Activated T-cell treated with anti-CD3 and anti-CD28 coated beads, Interleukin-2, amount 50 U/mL, for 1 hour (primary cell): Measurements from ENCODE around the gene FZD8.
"Not testable (repeated sequence)": the region's sequence is repeated elsewhere in the genome, so short reads cannot be mapped to it uniquely, and the experiment has no call there.

Experiments used
- DNase-seq: peaks from one replicate; pipeline ENCODE4 v3.0.0-alpha.2; 2020

The FZD8 gene

GRCh38 chr10:35642035-35642792 lies at the start of gene FZD8:
Gene FZD8, minus strand, starts transcription at chr10:35642296. Its CDS starts 867 bp downstream, at chr10:35641429.
- DNase-seq, result peak; percentile 71

DNA sequence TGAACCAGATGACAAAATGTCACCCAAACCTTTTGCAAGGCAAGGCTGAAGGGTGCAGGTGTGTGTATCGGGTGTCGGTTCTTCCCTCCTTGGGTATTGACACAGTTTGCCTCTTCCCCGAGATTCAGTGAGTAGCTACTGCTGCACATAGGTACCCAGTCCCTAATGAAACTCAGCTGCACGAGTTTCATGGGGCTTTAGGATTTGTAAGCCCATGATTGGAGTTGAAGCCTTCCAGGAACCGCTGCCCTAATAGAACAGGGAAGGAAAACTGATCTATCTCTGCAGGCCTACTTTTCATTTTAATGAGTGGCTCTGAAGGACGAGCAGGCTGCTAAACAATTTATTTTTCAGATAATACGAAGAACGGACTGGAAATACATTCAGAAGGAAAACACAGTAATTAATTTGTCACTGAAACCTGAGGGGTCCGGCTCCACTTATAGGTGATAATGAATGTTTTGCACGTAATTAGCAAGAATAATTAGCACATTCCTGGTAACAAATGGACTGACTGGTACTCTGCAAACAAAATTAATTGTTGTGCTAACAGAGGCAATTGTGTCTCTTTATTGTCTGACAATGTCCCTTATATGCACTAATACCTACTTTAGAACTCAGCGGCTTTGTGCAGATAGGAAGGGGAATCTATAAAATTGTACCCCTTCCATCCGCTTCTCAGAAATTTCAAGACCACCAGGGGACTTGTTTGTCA lies 49.6 kb upstream of the FZD8 start:
- DNase-seq, result no peak

GRCh38 chr10:35690534-35690933 lies 48.4 kb upstream of the FZD8 start:
- DNase-seq, result no peak

GRCh38 chr10:35685858-35686257 lies 43.8 kb upstream of the FZD8 start:
- DNase-seq, result not testable (repeated sequence)

- no peak for DNase-seq
Measured at GRCh38 chr10:35685402-35685801, 43.3 kb upstream of the FZD8 start.

GRCh38 chr10:35684586-35684985 lies 42.5 kb upstream of the FZD8 start:
- DNase-seq, result no peak

DNA sequence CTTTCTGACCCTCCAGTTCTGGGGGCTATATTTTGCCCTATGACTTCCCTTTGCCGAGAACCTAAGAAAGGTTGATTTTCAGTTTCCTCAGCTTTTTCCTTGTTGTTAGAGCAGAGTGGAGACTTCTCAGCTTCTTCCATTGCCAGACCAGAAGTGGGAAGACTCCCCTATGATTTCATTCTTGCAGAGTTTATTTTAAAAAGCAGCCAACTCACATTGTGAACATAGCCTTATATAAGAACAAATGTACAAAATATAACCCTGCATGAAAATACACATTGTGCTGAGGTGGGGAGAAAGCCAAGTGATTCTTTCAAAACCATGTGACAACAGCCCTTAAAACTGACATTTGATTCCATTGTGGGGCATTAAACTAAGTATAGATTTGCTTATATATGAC lies 33.8 kb upstream of the FZD8 start:
- DNase-seq, result no peak

- DNase-seq, result no peak
Measured at GRCh38 chr10:35674843-35675242, 32.7 kb upstream of the FZD8 start.

DNA sequence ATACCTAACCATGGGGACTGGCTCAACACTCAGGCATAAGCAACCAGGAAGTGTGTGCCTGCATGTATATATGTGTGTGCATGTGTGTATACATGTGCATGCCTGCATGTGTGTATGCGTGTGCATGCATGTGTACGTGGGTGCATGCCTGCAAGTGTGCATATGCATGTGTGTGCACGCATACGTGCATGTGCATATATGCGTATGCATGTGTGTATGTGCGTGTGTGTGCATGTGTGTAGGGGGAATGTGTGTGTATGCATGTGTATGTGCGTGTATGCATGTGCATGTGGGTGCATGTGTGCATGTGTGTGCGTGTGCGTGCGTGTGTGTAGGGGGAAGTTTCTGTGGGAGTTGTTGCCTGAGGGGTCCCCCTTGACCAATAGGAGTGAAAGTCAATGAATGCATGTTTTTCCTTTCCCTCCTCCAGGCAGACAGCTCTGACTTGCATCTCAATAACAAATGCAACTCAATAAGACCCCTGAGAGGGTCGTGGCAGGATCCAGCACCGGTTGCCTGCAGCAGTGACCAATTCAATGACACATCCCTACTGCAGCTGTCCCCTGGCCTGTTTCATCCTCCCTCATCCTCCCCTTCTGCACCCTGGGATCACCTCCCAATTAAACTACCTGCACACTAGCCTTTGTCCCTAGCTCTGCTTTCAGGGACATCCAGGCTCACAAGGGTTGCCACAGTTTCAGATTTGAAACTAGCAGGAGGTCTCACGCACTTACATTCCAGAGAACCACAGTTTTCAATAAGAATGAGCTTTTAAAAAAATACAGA lies 27.0 kb upstream of the FZD8 start:
- DNase-seq, result no peak

- no peak for DNase-seq
Measured at GRCh38 chr10:35667971-35668370, 25.9 kb upstream of the FZD8 start.

DNA sequence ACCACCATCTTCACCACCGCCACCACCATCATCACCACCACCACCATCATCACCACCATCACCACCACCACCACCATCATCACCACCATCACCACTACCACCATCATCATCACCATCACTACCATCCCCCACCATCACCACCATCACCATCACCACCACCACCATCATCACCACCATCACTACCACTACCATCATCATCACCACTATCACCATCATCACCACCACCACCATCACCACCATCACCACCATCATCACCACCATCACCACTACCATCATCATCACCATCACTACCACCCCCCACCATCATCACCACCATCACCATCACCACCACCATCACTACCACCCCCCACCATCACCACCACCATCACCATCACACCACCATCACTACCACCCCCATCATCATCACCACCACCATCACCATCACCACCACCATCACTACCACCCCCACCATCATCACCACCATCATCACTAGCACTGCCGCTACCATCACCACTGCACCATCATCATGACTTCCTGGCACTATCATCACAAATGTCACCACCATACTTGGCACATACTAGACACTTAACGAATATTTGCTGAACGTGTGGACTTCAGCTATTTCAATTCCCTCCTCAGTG lies 25.3 kb upstream of the FZD8 start:
- DNase-seq, result no peak

- no peak for DNase-seq
Measured at GRCh38 chr10:35661236-35661635, 19.1 kb upstream of the FZD8 start.

DNA sequence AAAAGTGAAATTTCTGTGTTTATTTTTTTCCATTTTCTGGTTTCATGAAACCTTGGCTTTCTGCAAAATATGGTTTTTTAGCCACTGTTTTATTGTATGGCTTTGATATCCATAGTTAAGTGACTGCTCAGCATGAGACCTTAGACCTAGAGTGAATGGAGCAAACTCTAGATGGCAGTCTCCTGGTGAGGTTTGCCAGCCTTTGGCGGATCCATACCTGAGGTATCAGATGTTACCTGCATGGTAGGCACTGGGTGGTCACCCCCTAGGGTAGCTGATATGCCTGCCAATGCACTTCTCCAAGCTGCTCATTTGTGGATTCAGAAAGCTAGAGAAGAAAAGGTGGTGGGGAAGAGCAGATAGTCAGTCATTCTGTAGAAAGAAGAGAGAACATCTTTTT lies 17.4 kb upstream of the FZD8 start:
- no peak for DNase-seq

DNA sequence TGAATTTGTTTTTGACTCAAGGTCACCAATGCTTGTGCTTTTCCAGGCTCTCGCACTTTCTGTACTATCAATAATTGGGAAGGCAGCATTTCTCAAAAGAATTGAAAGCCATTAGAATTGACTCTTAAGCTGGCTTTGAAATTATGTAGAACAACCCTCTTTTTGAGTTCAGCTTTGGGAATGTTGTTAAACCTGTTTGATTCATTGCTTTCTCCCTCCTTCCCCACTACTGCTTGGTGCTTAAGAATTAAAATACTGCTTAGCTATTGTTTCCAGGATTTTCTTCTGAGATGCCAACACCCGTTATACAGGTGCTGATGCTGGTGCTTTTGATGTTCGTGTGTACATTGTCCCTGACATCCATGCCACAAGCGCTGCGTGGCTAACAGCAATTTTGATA lies 15.5 kb upstream of the FZD8 start:
- DNase-seq, result no peak

GRCh38 chr10:35652824-35653223 lies 10.7 kb upstream of the FZD8 start:
- DNase-seq, result no peak

GRCh38 chr10:35650894-35651293 lies 8.8 kb upstream of the FZD8 start:
- no peak for DNase-seq

GRCh38 chr10:35644050-35644950 lies 2.2 kb upstream of the FZD8 start:
- DNase-seq, result no peak

DNA sequence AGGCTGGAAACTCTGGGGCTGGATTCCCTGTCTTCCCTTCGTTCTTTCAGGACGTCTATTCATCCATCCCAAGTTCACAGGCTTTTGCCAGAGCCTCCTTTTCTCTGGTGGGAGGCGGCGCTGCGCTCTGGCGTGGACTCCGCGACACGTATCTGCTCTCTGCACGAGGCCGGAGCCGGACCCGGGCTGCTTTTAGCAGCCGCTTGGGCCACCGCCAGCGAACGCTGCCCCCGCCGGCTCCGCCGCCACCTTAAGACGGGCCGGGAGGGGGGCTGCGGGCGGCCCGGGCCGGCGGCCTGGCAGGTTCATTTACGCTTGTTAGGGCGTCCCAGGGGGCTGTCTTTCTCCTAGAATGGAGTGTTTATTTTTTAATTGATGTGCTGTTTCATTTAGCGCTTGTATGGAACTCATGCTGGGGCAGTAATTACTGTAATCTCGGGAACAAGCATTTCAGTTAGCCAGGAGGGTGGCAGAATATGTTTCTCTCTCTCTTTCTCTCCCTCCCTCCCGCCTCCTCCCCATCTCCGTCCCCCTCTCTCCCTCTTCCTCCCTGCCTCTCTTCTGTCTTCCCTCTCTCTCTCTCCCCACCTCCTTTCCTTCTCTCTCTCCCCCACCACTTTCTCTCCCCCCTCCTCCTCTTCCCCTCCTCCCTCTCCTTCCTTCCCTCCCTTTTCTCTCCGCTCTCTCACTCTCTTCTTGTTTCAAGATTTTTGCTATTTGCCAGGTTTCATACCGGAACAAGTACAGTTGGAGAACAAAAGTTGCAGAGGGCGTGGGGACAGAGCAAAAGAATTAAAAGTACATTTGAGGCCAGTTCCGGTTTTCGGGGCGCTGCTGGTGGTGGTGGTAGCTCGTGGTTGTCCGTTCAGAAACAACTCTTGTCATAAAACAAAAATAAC lies 1.3 kb upstream of the FZD8 start:
- DNase-seq, result peak; percentile 28

DNA sequence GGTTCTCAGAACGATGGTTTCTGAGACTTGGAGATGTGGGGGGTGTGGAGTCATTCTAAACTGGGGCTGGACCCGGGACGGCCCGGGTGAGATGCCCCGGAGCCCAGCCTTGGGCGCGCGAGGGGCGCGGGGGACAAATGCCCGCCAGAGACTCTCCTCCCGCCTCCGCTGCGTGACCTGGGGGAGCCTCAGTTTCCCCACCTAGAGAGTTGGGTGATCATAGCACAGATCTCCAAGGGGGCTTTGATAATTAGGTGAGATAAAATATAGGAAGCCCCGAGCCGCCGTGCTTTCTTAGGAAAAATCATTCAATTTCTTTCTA lies 658 bp upstream of the FZD8 start:
- no peak for DNase-seq

DNA sequence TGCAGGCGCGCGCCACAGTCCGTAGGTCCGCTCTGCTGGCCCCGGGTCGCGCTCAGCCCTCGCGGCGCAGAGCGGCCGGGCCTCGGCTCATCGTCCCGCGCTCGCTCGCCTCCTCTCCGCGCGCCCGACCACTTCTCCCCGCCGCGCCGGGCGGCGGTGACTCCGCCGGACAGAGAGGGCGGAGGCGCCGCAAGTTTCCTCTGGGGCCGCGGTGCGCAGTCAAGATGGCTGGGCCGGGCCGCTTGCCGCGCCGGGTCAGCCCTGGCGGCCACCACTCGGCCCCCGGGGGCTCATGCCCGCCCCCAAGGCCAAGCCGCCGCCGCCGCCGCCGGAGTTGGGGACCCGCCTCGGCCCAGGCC lies 441 bp downstream of the FZD8 start:
- peak; percentile 23 for DNase-seq

- DNase-seq, result peak; percentile 49
Measured at GRCh38 chr10:35640951-35641675, 983 bp downstream of the FZD8 start.
